ENCODE results near the gene NSUN2. TPM values are rescaled to one million over a fixed set of nuclear protein-coding genes. Genes with fewer than 3 reads are reported as not detected.
"Not testable (repeated sequence)": the region's sequence is repeated elsewhere in the genome, so short reads cannot be mapped to it uniquely, and the experiment has no call there.

Gene NSUN2
- total RNA-seq, 2 experiments from 2014 or later, result 79.8 to 111 TPM

DNA sequence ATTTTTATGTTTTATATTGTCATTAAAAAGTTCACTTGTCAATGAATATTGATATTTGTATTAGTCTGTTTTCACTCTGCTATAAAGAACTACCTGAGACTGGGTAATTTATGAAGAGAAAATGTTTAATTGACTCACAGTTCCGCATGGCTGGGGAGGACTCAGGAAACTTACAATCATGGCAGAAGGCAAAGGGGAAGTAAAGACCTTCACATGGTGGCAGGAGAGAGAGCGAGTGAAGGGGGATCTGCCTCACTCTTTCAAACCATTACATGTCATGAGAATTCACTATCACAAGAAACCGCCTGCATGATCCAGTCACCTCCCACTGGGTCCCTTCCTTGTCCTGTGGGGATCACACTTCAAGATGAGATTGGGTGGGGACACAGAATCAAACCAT lies 27.8 kb upstream of the NSUN2 start:
- Mint-ChIP-seq H3K9me3 (ENCODE audit: low read depth) (peaks cover 5% of the 10 kb centered on the region), H3K36me3 (peaks cover 36% of the 10 kb centered on the region), H3K4me1 (peaks cover 7% of the 10 kb centered on the region), H3K27me3 (no peaks in the 10 kb centered on the region), H3K27ac (peak overlapping the region; percentile 39), H3K4me3 (no peak overlapping the region)
- no peak for ATAC-seq
- DNase-seq, result no peak
- CTCF ChIA-PET, result no interaction called here

DNA sequence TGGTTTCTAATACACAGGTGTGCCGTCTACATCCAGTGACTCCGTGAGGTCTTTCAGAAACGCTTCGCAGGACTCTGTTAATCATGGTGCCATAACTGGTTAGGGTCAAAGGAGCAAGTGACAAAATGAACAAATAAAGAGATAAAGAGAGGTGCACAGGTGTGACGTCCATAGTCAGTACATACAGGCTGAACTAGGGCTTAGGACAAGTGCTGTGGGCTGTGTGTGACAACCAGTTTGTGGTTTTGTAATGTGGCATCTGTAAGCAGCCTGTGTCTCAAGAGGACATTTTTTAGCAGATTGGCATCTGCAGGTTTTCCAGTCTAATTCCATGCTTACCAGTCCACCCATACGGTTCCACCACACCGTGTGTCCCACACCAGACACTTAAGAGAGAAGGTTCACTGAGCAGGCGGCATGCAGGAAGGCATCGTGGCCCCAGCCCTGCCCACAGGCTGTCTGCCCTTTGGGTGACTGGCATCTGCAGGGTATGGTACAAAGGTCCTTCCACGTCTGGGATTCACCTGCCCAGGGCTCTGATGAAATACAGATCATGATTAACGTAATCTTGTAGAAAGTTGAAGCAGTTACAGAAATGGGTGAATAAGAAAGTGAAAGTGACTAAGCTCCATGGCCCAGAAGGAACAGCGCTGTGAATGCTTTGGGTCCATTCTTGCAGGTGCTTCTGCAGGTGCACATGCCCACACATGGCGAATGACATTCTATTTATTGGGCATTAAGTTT lies 27.3 kb upstream of the NSUN2 start:
- H3K4me3 Mint-ChIP-seq, result peak overlapping the region; percentile 42
- peaks cover 7% of the 10 kb centered on the region for H3K4me1 Mint-ChIP-seq
- H3K9me3 Mint-ChIP-seq (ENCODE audit: low read depth), result peaks cover 9% of the 10 kb centered on the region
- no peak for DNase-seq
- H3K36me3 Mint-ChIP-seq, result peaks cover 41% of the 10 kb centered on the region
- ATAC-seq, result no peak
- peak overlapping the region; percentile 61 for H3K27ac Mint-ChIP-seq
- H3K27me3 Mint-ChIP-seq, result no peaks in the 10 kb centered on the region
- CTCF ChIA-PET, result no interaction called here

DNA sequence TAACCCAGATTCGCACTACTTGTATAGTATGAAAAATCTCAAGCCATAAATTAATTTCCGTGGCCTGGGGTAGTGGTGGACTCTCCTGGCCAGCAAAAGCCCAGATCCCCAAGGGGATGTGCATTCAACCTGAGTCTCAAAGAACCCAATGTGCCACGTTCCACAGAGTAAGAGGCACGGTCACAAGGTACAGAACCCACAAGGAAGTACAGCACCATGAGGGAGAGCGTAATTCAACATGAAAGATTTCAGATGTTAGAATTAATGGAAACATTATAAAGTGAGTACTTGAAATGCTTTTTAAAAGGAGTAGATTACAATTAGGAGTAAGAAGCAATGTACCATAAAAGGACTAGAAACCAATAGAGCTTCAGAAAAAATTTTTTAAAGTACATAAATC lies 23.8 kb upstream of the NSUN2 start:
- Mint-ChIP-seq H3K4me3 (no peak overlapping the region), H3K27ac (no peak overlapping the region), H3K4me1 (peaks cover 7% of the 10 kb centered on the region), H3K36me3 (peaks cover 52% of the 10 kb centered on the region), H3K27me3 (no peaks in the 10 kb centered on the region), H3K9me3 (ENCODE audit: low read depth) (peaks cover 9% of the 10 kb centered on the region)
- DNase-seq, result no peak
- ATAC-seq, result no peak
- CTCF ChIA-PET, result interaction anchor here (1.0 kb wide), 1 partner anchor 16 kb away, joined by 3 read pairs; no protein-coding TSS in a partner anchor

DNA sequence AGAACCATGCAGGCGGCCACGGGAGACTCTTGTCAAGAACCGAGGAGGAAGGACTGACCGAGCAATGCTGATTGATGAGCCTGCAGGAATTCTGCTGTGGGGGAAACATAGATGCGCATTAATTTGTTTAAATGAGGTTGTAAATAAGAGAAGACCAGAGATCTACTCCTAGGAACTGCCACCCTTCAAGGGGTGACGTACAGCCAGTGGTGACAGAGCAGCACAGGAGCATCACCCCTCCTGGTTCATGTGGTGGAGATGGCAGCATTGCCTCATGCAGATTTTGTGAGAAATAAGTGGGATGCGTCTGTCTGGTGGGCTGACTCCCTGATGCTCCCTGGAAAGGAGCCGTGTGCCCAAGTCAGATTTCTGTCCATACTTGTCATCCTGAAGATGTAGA lies 22.6 kb upstream of the NSUN2 start:
- H3K27me3 Mint-ChIP-seq, result no peaks in the 10 kb centered on the region
- CTCF ChIA-PET, result no interaction called here
- peaks cover 51% of the 10 kb centered on the region for H3K36me3 Mint-ChIP-seq
- ATAC-seq (no peak), DNase-seq (no peak)
- peaks cover 9% of the 10 kb centered on the region for H3K9me3 Mint-ChIP-seq (ENCODE audit: low read depth)
- H3K4me3 Mint-ChIP-seq, result no peak overlapping the region
- H3K4me1 Mint-ChIP-seq, result peaks cover 5% of the 10 kb centered on the region
- no peak overlapping the region for H3K27ac Mint-ChIP-seq

DNA sequence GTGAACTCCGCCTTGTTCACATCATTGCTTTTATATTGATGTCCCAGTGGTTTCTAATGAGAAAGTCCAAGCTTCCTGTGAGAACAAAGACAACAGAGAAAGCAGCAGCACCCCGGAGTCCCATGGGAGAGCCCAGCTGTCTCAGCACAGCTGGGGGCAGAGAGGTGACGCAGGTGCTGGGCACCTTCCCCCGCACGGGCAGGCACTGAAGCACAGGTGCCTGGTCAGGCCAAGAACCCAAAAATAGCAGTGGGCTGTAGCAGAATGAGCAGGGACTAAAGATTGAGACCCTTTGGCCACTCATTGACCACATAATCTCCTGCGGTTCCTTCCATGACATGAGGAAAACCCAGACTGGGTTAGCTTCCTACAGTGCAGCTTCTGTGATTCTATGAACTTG lies 19.2 kb upstream of the NSUN2 start:
- no peaks in the 10 kb centered on the region for H3K27me3 Mint-ChIP-seq
- ATAC-seq (no peak), DNase-seq (no peak)
- peaks cover 4% of the 10 kb centered on the region for H3K4me1 Mint-ChIP-seq
- H3K9me3 Mint-ChIP-seq (ENCODE audit: low read depth), result peaks cover 11% of the 10 kb centered on the region
- peaks cover 40% of the 10 kb centered on the region for H3K36me3 Mint-ChIP-seq
- CTCF ChIA-PET, result interaction anchor here (0.9 to 1.2 kb wide), 2 partner anchors 9 to 11 kb away, joined by 3 to 4 read pairs; no protein-coding TSS in a partner anchor
- H3K27ac Mint-ChIP-seq, result no peak overlapping the region
- no peak overlapping the region for H3K4me3 Mint-ChIP-seq

DNA sequence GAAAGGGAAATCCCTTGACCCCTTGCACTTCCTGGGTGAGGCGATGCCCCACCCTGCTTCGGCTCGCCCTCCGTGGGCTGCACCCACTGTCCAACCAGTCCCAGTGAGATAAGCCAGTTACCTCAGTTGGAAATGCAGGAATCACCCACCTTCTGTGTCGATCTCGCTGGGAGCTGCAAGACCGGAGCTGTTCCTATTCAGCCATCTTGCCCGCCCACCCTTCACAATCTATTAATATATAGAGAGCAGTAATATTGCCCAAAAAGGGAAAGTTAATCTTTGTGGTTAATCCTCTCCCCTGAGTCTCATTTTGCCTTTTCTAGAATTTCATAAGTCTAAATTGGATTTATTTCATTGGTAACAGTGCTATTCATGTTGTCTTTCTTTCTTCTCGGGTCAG lies 16.8 kb upstream of the NSUN2 start:
- Mint-ChIP-seq H3K4me1 (peaks cover 4% of the 10 kb centered on the region), H3K27ac (no peak overlapping the region), H3K9me3 (ENCODE audit: low read depth) (peaks cover 2% of the 10 kb centered on the region), H3K4me3 (no peak overlapping the region), H3K36me3 (peaks cover 28% of the 10 kb centered on the region), H3K27me3 (no peaks in the 10 kb centered on the region)
- DNase-seq (no peak), ATAC-seq (no peak)
- CTCF ChIA-PET, result no interaction called here

DNA sequence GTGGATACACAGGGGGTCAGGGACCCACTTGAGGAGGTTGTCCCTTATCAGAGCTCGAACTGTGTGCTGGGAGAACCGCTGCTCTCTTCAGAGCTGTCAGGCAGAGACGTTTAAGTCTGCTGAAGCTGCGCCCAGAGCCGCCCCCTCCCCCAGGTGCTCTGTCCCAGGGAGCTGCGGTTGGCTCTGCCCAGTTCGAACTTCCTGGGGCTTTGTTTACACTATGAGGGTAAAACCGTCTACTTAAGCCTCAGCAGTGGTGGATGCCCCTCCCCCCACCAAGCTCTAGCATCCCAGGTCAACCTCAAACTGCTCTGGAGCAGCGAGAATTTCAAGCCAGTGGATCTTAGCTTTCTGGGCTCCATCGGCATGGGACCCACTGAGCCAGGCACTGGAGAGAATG lies 16.3 kb upstream of the NSUN2 start:
- no peaks in the 10 kb centered on the region for H3K27me3 Mint-ChIP-seq

DNA sequence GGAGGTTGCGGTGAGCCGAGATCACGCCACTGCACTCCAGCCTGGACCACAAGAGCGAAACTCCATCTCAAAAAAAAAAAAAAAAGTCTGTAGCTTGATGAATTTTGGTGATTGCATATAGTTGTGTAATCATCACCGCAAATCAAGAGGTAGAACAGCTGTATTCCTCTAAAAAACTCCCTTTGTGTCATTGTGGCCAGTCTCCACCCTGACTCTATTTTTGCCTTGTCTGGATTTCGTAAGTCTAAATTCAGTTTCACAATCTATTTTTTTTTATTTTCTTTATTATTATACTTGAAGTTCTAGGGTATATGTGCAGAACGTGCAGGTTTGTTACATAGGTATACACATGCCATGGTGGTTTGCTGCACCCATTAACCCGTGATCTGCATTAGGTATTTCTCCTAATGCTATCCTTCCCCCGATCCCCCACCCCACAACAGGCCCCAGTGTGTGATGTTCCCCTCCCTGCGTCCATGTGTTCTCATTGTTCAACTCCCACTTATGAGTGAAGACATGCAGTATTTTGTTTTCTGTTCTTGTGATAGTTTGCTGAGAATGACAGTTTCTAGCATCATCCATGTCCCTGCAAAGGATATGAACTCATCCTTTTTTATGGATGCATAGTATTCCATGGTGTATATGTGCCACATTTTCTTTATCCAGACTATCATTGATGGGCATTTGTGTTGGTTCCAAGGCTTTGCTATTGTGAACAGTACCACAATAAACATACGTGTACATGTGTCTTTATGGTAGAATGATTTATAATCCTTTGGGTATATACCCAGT lies 12.9 kb upstream of the NSUN2 start:
- H3K27me3 Mint-ChIP-seq; CTCF ChIA-PET; H3K27ac Mint-ChIP-seq; ATAC-seq; H3K4me1 Mint-ChIP-seq; DNase-seq; H3K4me3 Mint-ChIP-seq; H3K9me3 Mint-ChIP-seq (ENCODE audit: low read depth): not testable (repeated sequence)
- H3K36me3 Mint-ChIP-seq, result peaks cover 26% of the 10 kb centered on the region

More for the DNA sequence above, 16.3 kb upstream of the NSUN2 start:
- ATAC-seq (no peak), DNase-seq (no peak)
- Mint-ChIP-seq H3K4me1 (peaks cover 4% of the 10 kb centered on the region), H3K27ac (no peak overlapping the region), H3K9me3 (ENCODE audit: low read depth) (peaks cover 2% of the 10 kb centered on the region), H3K4me3 (no peak overlapping the region), H3K36me3 (peaks cover 30% of the 10 kb centered on the region)
- CTCF ChIA-PET, result no interaction called here

DNA sequence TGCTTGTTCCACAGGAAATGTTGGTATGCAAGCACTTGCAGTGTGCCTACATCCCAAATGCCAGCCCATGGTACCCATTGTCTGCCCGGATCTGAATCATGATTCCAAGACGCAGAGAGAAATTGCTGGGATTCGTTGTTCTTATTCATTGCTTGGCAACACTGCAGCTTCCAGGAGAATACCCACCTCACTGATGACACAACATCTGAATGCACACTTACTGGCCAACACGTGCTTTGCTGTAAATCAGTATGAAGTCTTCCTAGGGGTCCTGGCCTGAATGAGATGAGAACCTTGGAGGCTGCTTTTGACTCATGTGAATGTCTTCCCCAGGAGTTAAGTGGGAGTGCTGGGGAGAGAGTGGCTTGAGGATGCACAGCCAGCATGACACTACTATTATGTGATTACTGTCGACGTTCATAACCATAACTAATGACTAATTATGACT lies 12.0 kb upstream of the NSUN2 start:
- no peak overlapping the region for H3K27ac Mint-ChIP-seq
- peaks cover 2% of the 10 kb centered on the region for H3K4me1 Mint-ChIP-seq
- no peak overlapping the region for H3K4me3 Mint-ChIP-seq
- CTCF ChIA-PET, result no interaction called here
- DNase-seq, result no peak
- ATAC-seq, result no peak
- H3K27me3 Mint-ChIP-seq, result no peaks in the 10 kb centered on the region
- H3K9me3 Mint-ChIP-seq (ENCODE audit: low read depth), result no peaks in the 10 kb centered on the region
- peaks cover 27% of the 10 kb centered on the region for H3K36me3 Mint-ChIP-seq

DNA sequence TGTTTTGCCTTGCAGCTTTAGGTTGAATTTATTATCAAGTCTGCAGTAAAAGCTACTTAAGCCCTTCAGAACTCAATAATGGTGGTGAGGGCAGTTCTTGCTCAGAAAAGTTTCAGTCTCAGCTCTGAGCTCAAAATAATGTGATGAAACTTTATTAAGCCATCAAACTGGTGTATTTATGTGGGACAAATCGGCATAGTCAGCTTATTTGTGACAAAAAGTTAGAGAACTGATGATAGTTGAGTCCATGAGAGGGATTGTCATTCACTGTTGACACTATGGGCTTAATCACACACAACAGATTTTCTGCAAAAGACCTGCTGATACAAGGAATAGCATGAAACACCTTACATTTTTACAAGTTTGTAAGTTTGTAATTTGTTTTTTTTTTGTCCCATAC lies 9.8 kb upstream of the NSUN2 start:
- CTCF ChIA-PET, result interaction anchor here (1.1 kb wide), 1 partner anchor 10 kb away, joined by 3 read pairs; no protein-coding TSS in a partner anchor
- ATAC-seq, result no peak
- no peaks in the 10 kb centered on the region for H3K9me3 Mint-ChIP-seq (ENCODE audit: low read depth)
- no peak overlapping the region for H3K27ac Mint-ChIP-seq
- no peak for DNase-seq
- no peak overlapping the region for H3K4me3 Mint-ChIP-seq
- peaks cover 23% of the 10 kb centered on the region for H3K36me3 Mint-ChIP-seq
- H3K27me3 Mint-ChIP-seq, result no peaks in the 10 kb centered on the region
- H3K4me1 Mint-ChIP-seq, result peaks cover 4% of the 10 kb centered on the region

DNA sequence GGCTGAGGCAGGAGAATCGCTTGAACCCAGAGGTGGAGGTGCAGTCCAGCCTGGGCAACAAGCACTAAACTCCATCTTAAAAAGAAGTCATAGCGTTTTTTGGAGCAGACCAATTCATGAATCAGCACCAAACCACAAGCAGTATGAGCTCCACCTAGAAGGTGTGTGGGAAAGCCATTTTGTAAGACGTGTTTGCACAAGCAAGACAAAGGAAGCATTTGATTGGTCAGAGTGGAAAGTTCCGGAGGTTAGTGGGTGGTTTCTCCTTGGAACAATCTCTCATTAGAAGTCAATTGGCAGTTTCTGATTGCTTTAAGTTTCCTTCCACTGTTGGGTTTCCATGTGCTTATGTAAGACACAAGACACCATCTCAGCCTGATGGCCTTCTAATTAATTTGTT lies 5.4 kb upstream of the NSUN2 start:
- Mint-ChIP-seq H3K36me3 (peaks cover 10% of the 10 kb centered on the region), H3K27me3 (no peaks in the 10 kb centered on the region), H3K4me1 (peaks cover 20% of the 10 kb centered on the region), H3K27ac (no peak overlapping the region), H3K4me3 (no peak overlapping the region), H3K9me3 (ENCODE audit: low read depth) (no peaks in the 10 kb centered on the region)
- ATAC-seq (no peak), DNase-seq (no peak)
- CTCF ChIA-PET, result no interaction called here

DNA sequence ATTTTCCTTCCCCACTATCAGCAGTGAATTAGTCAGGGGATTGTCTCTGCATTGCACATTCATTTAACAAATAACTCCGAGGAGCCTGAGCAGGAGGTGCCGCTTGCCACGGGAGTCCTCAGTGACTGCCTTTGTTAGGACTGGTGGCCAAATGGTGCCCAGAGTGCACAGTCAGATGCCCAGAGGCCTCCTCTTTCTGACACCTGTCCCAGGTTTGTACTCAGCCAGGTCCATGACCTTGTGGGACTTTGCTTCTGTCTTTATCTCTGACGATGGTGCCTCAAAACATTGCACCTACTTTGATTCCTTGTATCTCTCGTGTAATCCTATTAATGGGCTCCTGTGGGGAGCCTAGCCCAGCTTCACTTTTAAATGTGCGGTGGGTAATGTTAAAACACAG lies 4.7 kb upstream of the NSUN2 start:
- ATAC-seq (no peak), DNase-seq (no peak)
- CTCF ChIA-PET, result no interaction called here
- no peak overlapping the region for H3K4me3 Mint-ChIP-seq
- H3K36me3 Mint-ChIP-seq, result peaks cover 10% of the 10 kb centered on the region
- H3K9me3 Mint-ChIP-seq (ENCODE audit: low read depth), result no peaks in the 10 kb centered on the region
- H3K27me3 Mint-ChIP-seq, result no peaks in the 10 kb centered on the region
- peaks cover 20% of the 10 kb centered on the region for H3K4me1 Mint-ChIP-seq
- H3K27ac Mint-ChIP-seq, result no peak overlapping the region

DNA sequence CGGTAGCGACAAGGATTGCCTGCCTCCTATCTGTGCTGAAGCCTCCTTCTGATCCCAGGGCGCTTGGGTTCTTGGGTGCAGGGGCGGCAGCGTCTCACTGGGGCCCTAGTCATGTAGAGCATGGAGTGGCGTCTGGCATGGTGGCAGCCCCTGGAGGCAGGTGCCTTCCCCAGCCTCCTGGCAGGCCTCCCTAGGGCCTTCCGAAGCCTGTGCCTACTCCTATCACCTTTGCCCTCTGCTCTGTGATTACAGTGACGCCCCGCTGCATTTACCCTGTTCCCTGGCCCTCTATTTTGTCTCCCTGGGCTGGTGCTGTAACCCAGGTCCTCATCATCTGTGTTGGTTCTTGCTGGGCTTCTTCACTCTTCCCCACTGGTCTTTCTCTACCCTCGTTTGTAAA lies 4.2 kb upstream of the NSUN2 start:
- H3K4me3 Mint-ChIP-seq, result no peak overlapping the region
- peaks cover 23% of the 10 kb centered on the region for H3K4me1 Mint-ChIP-seq
- peaks cover 13% of the 10 kb centered on the region for H3K36me3 Mint-ChIP-seq
- CTCF ChIA-PET, result no interaction called here
- no peaks in the 10 kb centered on the region for H3K27me3 Mint-ChIP-seq
- H3K9me3 Mint-ChIP-seq (ENCODE audit: low read depth), result no peaks in the 10 kb centered on the region
- H3K27ac Mint-ChIP-seq, result no peak overlapping the region
- DNase-seq (no peak), ATAC-seq (no peak)

DNA sequence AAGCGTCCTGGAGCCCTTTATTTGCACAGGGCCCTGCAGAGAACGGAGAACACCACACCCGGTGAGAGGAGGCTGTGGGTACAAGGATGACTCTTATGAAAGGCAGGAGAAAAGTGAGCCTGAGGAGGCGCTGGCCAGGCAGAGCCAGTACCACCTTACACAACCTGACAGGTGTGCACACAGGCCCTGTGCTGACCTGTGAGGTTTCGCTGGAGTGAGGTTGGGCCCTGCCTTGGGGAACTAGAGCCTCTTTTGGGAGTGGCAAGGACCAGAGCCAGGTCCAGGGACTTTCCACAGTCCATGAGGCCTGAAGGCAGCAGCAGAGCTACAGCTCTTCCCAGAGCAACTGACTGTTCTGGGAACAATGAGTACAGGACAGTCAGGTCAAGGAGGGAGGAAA lies 3.4 kb upstream of the NSUN2 start:
- ATAC-seq, result no peak
- no peak overlapping the region for H3K27ac Mint-ChIP-seq
- CTCF ChIA-PET, result no interaction called here

More for the DNA sequence above, 3.4 kb upstream of the NSUN2 start:
- Mint-ChIP-seq H3K4me3 (no peak overlapping the region), H3K27me3 (no peaks in the 10 kb centered on the region), H3K9me3 (ENCODE audit: low read depth) (no peaks in the 10 kb centered on the region), H3K4me1 (peaks cover 26% of the 10 kb centered on the region), H3K36me3 (peaks cover 16% of the 10 kb centered on the region)
- DNase-seq, result no peak

Data from activated CD8-positive, alpha-beta memory T cell treated with anti-CD3 and anti-CD28 coated beads, Interleukin-2, amount 10 ng/mL, durations not matched to agents 7 days and 5 days (primary cell).